ENCODE measurements around the gene HPS1.

The HPS1 gene

GRCh38 chr10:98410759-98411158 is 36.0 kb downstream of the HPS1 start:
- DNase-seq, result no peak

DNA sequence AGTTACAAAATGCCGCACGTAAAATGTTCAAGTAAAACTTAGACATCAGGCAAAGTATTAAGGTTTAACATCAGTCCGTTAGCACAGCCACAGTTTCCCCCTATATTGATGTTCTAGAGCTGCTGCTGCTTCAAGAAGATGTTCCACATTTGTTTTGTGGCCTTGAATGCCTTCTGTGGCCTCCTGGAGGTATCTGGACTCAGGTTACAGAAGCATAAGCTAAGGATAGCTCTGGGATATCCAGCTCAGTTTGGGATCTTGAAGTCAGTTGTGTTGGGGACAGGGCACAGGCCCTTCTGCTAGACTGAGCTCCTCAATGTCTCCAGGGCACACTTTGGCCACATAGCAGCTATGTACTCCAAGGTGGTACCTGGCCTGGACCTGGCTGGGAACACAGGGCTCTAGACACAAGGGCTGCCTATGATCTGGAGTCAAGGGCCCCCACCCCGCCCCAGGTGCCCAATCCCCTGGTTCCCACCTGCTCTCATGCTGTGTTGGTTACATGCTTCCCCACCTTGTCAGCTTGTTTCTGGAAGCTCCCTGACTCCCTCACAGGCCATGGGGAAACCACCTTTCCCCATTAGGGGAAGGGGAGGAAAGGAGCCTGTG is 36.5 kb downstream of the HPS1 start:
- no peak for DNase-seq

GRCh38 chr10:98408799-98409198 is 37.9 kb downstream of the HPS1 start:
- no peak for DNase-seq

GRCh38 chr10:98407744-98408241 is 38.9 kb downstream of the HPS1 start:
- no peak for DNase-seq

DNA sequence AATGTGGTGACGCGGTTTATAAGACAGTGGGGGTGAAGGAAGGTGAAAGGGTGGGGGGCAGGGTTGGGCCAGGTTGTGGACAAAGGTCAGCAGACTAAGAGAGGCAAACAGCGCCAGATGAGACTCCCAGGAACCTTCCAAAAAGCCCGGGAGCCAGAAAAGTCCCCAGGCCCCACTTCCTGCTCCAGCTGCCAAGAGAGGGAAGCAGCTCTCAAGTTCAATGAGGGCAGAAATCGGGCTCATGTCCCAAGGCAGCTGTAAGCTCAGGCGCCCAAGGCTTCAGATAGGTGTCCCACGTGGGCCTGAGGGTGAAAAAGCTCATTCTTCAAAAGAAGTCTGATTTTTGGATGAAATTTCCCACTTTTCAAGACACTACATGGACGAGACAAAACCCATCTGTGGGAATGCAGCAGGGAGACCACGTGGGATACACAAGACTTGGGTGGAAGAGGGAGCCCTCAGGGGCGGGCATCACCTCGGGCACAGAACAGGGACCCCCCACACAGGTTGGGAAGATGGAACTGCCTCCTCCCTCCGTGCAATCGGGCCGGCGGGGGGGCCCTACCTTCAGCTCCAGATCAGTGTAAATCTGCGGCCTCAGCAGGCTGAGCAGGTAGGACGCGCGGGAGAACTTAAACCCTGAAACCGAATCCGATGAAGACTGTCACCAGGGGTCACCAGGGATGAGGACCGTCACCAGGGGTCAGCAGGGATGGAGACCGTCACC is 39.6 kb downstream of the HPS1 start:
- no peak for DNase-seq

GRCh38 chr10:98405422-98405821 is 41.3 kb downstream of the HPS1 start:
- no peak for DNase-seq

GRCh38 chr10:98404571-98405359 is 42.0 kb downstream of the HPS1 start:
- no peak for DNase-seq

- no peak for DNase-seq
These were observed 42.8 kb downstream of the HPS1 start for GRCh38 chr10:98403812-98404504.

GRCh38 chr10:98402931-98403718 is 43.6 kb downstream of the HPS1 start:
- DNase-seq, result no peak

GRCh38 chr10:98402478-98402877 is 44.3 kb downstream of the HPS1 start:
- no peak for DNase-seq

GRCh38 chr10:98400482-98400881 is 46.3 kb downstream of the HPS1 start:
- no peak for DNase-seq

DNA sequence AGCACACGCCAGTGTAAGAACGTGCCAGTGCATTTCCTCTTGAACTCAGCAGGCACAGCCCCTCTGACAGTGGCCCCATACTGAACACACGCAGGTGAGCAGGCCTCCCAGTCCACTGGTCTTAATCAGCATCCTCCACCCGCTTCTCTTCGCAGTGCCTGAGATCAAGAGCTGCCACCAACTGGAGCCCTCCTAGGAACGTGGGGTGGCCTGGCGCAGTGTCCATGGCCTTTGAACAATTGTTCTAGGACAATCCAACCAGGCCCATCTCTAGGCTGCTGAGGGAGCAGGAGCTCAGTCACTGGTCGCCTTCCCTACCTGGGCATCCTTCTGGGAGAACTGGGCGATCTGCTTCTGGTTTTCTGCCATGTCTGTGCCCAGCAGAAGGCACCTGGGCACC is 47.0 kb downstream of the HPS1 start:
- no peak for DNase-seq

DNA sequence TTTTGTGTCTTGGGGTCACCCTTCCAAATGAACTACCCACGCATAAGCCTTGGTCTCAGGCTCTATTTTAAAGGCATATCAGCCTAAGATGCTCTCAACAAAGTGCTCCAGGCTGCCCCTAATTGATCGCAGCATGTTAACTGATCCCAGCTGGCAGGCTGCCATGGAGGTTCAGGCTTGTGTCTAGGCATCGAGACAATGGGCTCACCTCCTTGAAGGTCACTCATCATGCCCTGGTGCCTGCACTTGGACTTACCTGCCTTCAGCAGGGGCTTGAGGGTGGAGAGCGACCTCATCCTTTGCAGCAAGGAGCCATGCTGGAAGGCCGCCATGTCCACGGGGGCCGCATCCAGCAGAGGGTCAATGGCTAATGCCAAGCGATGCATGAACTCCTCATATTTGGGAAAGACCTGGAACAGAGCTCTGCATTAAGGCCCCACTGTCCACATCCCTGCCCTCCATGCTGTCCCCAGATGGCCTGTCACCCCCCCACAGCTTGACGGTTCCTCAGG is 49.6 kb downstream of the HPS1 start:
- no peak for DNase-seq

DNA sequence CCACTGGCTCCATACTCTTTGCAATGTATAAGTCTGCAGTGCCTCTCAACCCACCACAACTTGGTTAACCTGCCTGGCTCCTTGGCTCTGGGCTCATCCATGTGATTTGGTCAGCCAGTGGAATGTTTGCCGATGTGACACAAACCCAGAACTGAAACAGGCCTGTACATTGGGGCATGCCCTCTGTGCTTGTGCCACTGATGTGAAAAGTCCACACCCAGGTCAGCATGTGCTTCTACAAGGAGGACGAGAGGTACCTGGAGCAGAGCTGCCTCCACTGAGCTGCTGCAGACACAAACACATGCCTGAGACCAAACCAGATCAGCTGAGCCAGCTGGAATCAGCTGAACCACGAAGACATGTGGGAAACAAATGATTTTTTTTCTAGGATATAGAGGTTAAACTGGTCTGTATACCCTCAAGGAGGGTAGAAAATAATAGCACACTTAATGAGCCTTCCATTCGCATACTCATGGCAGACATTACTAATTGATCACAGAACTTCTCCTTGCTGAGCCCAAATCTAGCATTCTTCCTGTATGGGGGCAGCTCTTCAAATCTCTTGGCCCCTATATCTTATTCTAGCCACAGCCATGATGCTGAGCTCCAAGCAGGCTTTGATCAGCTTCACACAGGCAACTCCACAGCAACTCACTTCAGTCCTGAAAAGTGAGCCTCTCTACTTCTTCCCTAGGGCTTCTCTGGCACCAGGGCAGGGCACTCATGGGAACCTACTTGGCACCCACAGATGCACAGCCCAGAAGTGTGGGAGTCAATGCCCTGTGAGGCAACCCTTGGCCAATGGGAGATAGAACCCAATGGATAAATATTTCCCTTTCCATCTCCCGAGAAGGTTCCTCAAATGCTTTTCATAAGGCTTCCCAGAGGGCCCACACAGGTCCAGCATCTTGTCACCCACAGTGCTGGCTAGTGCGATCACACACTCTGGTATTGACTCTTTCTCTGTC is 50.4 kb downstream of the HPS1 start:
- DNase-seq, result no peak

- DNase-seq, result no peak
These were observed 51.8 kb downstream of the HPS1 start for GRCh38 chr10:98394851-98395440.

GRCh38 chr10:98391578-98391991 is 55.1 kb downstream of the HPS1 start:
- DNase-seq, result no peak

DNA sequence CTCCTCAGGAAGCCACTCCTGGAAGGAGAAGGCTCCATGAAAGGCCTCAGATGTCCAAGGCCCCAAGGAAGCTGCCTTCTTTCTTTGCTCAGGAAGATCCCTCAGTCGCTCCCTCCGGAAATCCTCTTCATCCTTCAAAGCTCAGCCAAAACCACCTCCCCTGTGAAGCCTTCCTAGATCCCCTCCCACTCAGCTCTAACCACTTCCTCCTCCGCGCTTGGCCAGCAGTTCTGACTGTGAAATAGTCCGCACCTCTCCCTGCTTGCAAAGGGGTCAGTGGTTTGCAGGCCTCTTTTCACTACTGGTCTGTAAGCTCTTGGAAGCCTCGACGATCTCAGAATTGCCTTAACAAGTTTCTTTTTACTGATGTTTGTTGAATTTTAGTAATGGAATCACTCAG is 55.7 kb downstream of the HPS1 start:
- DNase-seq, result no peak

DNA sequence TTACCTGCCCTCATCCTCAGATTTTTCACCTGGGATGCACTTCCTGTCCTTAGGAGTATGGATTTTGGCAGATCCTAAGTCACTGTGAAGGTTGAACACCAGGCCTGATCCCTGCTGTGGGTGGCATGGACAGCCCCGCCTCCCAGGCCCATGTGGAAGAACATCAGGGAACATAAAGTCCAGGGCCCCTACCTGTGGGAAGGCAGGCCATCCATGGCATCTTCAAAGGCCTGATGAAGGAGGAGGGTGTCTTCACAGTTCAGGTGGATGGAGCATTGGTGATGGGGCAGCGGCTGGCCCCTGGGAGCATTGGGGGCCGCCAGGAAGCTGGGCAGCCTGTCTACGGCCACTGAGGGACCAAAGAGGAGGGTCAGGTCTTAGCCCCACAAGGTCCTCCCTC is 56.3 kb downstream of the HPS1 start:
- no peak for DNase-seq

DNA sequence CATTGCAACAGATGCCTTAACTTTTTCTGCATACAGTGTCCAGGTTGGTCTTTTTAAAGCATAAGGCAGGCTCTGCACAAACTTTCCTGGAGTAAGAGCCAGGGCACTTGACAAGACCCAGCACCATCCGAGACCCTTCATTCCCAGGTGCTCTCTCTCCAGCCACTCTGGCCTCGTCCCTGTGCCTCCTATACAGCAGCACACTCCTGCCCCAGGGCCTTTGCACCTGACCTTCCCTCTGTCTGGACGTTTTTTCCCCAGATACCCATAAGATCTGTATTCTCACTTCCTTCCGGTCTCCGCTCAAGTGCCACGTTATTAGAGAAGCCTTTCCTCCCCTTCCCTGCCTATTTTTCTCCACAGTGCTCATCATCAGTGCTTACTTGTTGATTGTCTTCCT is 57.3 kb downstream of the HPS1 start:
- DNase-seq, result no peak

GRCh38 chr10:98388101-98388655 is 58.6 kb downstream of the HPS1 start:
- DNase-seq, result no peak

Measured in NCI-H526 treated with DMSO at 0.1 percent for 48 hours (cell line).